CD14-positive monocyte (primary cell): ENCODE results near the gene CD3D. TPM values are rescaled to one million over a fixed set of nuclear protein-coding genes. Genes with fewer than 3 reads are reported as not detected.

Source experiments
- DNase-seq, 3 donors: peaks; one replicate each; pipeline ENCODE4 v3.0.0-alpha.2; 2011 to 2022
- H2AFZ ChIP-seq: 2 replicates; pipeline ENCODE4 v1.6.0; 2012; ENCODE audit warnings: mild to moderate bottlenecking, low read depth, low read length, inconsistent platforms; ENCODE audit not compliant: insufficient read depth, poor library complexity, severe bottlenecking
- H3K27ac ChIP-seq, 2 donors: 1 replicate in 1 of 2; 2 replicates in 1 of 2; pipeline ENCODE4 v1.5.1; 2012 to 2013; ENCODE audit warnings: low read length in 2 of 2, control low read depth in 1 of 2, inconsistent platforms in 1 of 2, low read depth in 1 of 2, mild to moderate bottlenecking in 1 of 2
- H3K27me3 ChIP-seq, 2 donors: one replicate each; pipeline versions ENCODE4 v1.6.0 to v1.6.1; 2011 to 2013; ENCODE audit warnings: low read length in 2 of 2; ENCODE audit not compliant: control insufficient read depth in 2 of 2, insufficient read depth in 2 of 2
- H3K36me3 ChIP-seq, 2 donors: replicated peaks in 1 of 2; 1 replicate in 1 of 2; 2 replicates in 1 of 2; pipeline versions ENCODE4 v1.5.1 to v1.6.1; 2012 to 2013; ENCODE audit warnings: low read length in 2 of 2, control low read depth in 1 of 2, inconsistent platforms in 1 of 2, mild to moderate bottlenecking in 1 of 2; ENCODE audit not compliant: insufficient read depth in 2 of 2, control insufficient read depth in 1 of 2
- H3K4me1 ChIP-seq, 2 donors: 1 replicate in 1 of 2; 2 replicates in 1 of 2; pipeline versions ENCODE4 v1.5.1 to v1.6.1; 2012 to 2013; ENCODE audit warnings: low read length in 2 of 2, control low read depth in 1 of 2, inconsistent platforms in 1 of 2, mild to moderate bottlenecking in 1 of 2, moderate library complexity in 1 of 2; ENCODE audit not compliant: insufficient read depth in 2 of 2, control insufficient read depth in 1 of 2
- H3K4me2 ChIP-seq: replicated peaks from 2 replicates; pipeline ENCODE3; 2012; ENCODE audit warnings: low read length, moderate library complexity, mild to moderate bottlenecking; ENCODE audit not compliant: poor library complexity, severe bottlenecking; ENCODE audit errors: extremely low read depth
- H3K4me3 ChIP-seq, 3 experiments: fragments of 200-600 bp in 1 of 3; sonication (generic) in 1 of 3; replicated peaks in 1 of 3; 1 replicate in 2 of 3; 2 replicates in 1 of 3; pipeline ENCODE4 v1.5.1; 2011 to 2013; ENCODE audit warnings: low read length in 3 of 3, mild to moderate bottlenecking in 3 of 3, control low read depth in 2 of 3, low read depth in 2 of 3, inconsistent platforms in 1 of 3, moderate library complexity in 1 of 3
- H3K79me2 ChIP-seq: 2 replicates; pipeline ENCODE4 v1.6.0; 2012; ENCODE audit warnings: mild to moderate bottlenecking, control low read depth, inconsistent platforms, low read length, moderate library complexity; ENCODE audit not compliant: insufficient read depth
- H3K9ac ChIP-seq: 2 replicates; pipeline ENCODE4 v1.6.0; 2017; ENCODE audit warnings: low read length, mild to moderate bottlenecking; ENCODE audit not compliant: insufficient read depth, poor library complexity, severe bottlenecking
- H3K9me3 ChIP-seq, 2 donors: replicated peaks in 1 of 2; 1 replicate in 1 of 2; 2 replicates in 1 of 2; pipeline versions ENCODE4 v1.5.1 to v1.6.1; 2012 to 2013; ENCODE audit warnings: low read length in 2 of 2, control low read depth in 1 of 2; ENCODE audit not compliant: control insufficient read depth in 1 of 2, insufficient read depth in 1 of 2
- H4K20me1 ChIP-seq: 2 replicates; pipeline ENCODE4 v1.6.0; 2012; ENCODE audit warnings: mild to moderate bottlenecking, low read length, control low read depth, moderate library complexity; ENCODE audit not compliant: insufficient read depth
- H3K27ac Mint-ChIP-seq, 7 donors: one replicate each; pipeline ENCODE4 v1.8.0; 2020; ENCODE audit warnings: mild to moderate bottlenecking in 7 of 7, mixed read lengths in 7 of 7, moderate library complexity in 6 of 7, inconsistent platforms in 2 of 7
- H3K27me3 Mint-ChIP-seq, 3 donors: one replicate each; pipeline ENCODE4 v1.8.0; 2021 to 2022; ENCODE audit warnings: low read depth in 3 of 3, mild to moderate bottlenecking in 3 of 3, mixed read lengths in 3 of 3, moderate library complexity in 3 of 3, inconsistent platforms in 1 of 3
- H3K36me3 Mint-ChIP-seq, 2 donors: one replicate each; pipeline ENCODE4 v1.8.0; 2020; ENCODE audit warnings: mixed read lengths in 2 of 2, inconsistent platforms in 1 of 2, mild to moderate bottlenecking in 1 of 2
- H3K4me1 Mint-ChIP-seq: one replicate; pipeline ENCODE4 v1.8.0; 2020; ENCODE audit warnings: mild to moderate bottlenecking, mixed read lengths
- H3K4me3 Mint-ChIP-seq, 2 donors: one replicate each; pipeline ENCODE4 v1.8.0; 2020; ENCODE audit warnings: mild to moderate bottlenecking in 2 of 2, mixed read lengths in 2 of 2, moderate library complexity in 1 of 2
- H3K9me3 Mint-ChIP-seq, 7 donors: one replicate each; pipeline ENCODE4 v1.8.0; 2020 to 2022; ENCODE audit warnings: mixed read lengths in 7 of 7, mild to moderate bottlenecking in 6 of 7, moderate library complexity in 6 of 7, inconsistent platforms in 2 of 7
- WGBS: methylation state at CpG from one replicate; pipeline ENCODE4 v1.1.5; 2013; ENCODE audit warnings: missing lambda C conversion rate; ENCODE audit not compliant: insufficient coverage; 5-methylcytosine and 5-hydroxymethylcytosine counted together
- intact Hi-C, 2 donors: fragments of 100-400 bp; cut with micrococcal nuclease; formaldehyde crosslinking; loops; one replicate each; pipeline versions ENCODE4 v1.15.0 to v1.15.1; 2023
- polyA plus RNA-seq, 3 donors: library from polyadenylated mRNA; depleted of rRNA in 1 of 3; unstranded in 2 of 3; stranded (reverse) in 1 of 3; fragments of 300-500 nt in 2 of 3; fragments of >200 nt in 1 of 3; fragmentation: Illumina TruSeq in 2 of 3; gene quantifications; 1 replicate in 2 of 3; 2 replicates in 1 of 3; pipeline ENCODE4 v1.2.3, GENCODE V29; 2012 to 2021
- TF ChIP-seq, protein P1 (sequence below): fragments of 200-600 bp; IDR thresholded peaks from one replicate; pipeline ENCODE4 v1.8.0; 2022; ENCODE audit warnings: antibody characterized with exemption, mild to moderate bottlenecking

Gene CD3D
- polyA plus RNA-seq, 3 donors: 2.2 to 3.1 TPM; not detected in 1

GRCh38 chr11:118295199-118295598 lies 47.3 kb downstream of the CD3D start:
- H3K36me3 Mint-ChIP-seq: no peaks in the 10 kb centered on the region
- Histone ChIP-seq H2AFZ (no peak overlapping the region), H3K36me3 (no peaks in the 10 kb centered on the region), H3K4me1 (peaks cover 14 to 20% of the 10 kb centered on the region in 2 donors), H4K20me1 (no peaks in the 10 kb centered on the region), H3K27ac (no peak overlapping the region), H3K9ac (no peak overlapping the region), H3K9me3 (no peaks in the 10 kb centered on the region), H3K27me3 (no peaks in the 10 kb centered on the region), H3K4me3 (no peak overlapping the region), H3K4me2 (no peak overlapping the region), H3K79me2 (no peaks in the 10 kb centered on the region)
- 67% methylated on average over 3 of the region's 5 CpGs for WGBS
- H3K9me3 Mint-ChIP-seq: no peaks in the 10 kb centered on the region
- intact Hi-C loops: no loop called here
- no peak for DNase-seq
- peaks cover 0 to 4% (median 2%) of the 10 kb centered on the region in 3 donors for H3K27me3 Mint-ChIP-seq
- TF ChIP-seq, protein P1, sequence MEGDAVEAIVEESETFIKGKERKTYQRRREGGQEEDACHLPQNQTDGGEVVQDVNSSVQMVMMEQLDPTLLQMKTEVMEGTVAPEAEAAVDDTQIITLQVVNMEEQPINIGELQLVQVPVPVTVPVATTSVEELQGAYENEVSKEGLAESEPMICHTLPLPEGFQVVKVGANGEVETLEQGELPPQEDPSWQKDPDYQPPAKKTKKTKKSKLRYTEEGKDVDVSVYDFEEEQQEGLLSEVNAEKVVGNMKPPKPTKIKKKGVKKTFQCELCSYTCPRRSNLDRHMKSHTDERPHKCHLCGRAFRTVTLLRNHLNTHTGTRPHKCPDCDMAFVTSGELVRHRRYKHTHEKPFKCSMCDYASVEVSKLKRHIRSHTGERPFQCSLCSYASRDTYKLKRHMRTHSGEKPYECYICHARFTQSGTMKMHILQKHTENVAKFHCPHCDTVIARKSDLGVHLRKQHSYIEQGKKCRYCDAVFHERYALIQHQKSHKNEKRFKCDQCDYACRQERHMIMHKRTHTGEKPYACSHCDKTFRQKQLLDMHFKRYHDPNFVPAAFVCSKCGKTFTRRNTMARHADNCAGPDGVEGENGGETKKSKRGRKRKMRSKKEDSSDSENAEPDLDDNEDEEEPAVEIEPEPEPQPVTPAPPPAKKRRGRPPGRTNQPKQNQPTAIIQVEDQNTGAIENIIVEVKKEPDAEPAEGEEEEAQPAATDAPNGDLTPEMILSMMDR: no peak
- peaks cover 18% of the 10 kb centered on the region for H3K4me1 Mint-ChIP-seq
- H3K4me3 Mint-ChIP-seq: no peak overlapping the region
- no peak overlapping the region for H3K27ac Mint-ChIP-seq

DNA sequence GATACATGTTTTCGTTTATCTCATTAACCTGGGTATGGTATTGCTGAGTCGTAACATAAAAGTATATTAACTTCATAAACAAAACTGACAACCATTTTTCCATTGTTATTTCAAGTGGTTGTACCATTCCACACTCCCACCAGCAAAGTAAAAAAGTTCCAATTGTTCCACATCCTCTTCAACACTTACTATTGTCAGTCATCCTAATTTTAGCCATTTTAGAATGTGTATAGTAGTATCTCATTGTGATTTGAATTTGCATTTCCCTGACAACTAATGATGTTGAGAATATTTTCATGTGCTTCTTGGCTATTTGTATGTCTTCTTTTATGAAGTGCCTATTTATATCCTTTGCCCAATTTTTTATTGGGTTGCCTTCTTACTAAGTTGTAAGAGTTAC lies 48.5 kb downstream of the CD3D start:
- Histone ChIP-seq H3K27me3 (no peaks in the 10 kb centered on the region), H3K27ac (no peak overlapping the region), H3K79me2 (no peaks in the 10 kb centered on the region), H3K9me3 (no peaks in the 10 kb centered on the region), H4K20me1 (no peaks in the 10 kb centered on the region), H3K36me3 (no peaks in the 10 kb centered on the region), H3K4me3 (no peak overlapping the region), H3K4me1 (peaks cover 14 to 20% of the 10 kb centered on the region in 2 donors), H3K9ac (no peak overlapping the region), H3K4me2 (no peak overlapping the region), H2AFZ (no peak overlapping the region)
- TF ChIP-seq, protein P1: no peak
- DNase-seq: no peak
- no CpG with 5 or more reads among the region's 2 CpGs for WGBS
- Mint-ChIP-seq H3K9me3 (peaks cover 0 to 3% (median 3%) of the 10 kb centered on the region in 7 donors), H3K4me3 (no peak overlapping the region), H3K27ac (no peak overlapping the region), H3K4me1 (peaks cover 22% of the 10 kb centered on the region), H3K36me3 (peaks cover 0 to 1% of the 10 kb centered on the region in 2 donors), H3K27me3 (peaks cover 0 to 2% (median 2%) of the 10 kb centered on the region in 3 donors)
- intact Hi-C loops: loop anchor here (5.0 kb wide), 2 partner anchors 42 to 97 kb away; partner anchors contain the start of gene MPZL3 (in 1 of the 2)
